IMR-90 (cell line): ENCODE data around the gene IL4R. TPM values are rescaled to one million over a fixed set of nuclear protein-coding genes. Genes with fewer than 3 reads are reported as not detected.

Experiments used
- ATAC-seq: fragments of 200-7000 bp; cut with Tn5 transposase; 2 replicates; pipeline ENCODE4 v1.9.1; 2020; ENCODE audit warnings: low read depth, mild to moderate bottlenecking, moderate library complexity
- BruUV-seq: library from RNA; stranded (reverse); fragments of 400-500 nt; replicated peaks from 2 replicates; lab custom pipeline; 2021; lab: Mats Ljungman, UMichigan
- CTCF ChIA-PET: fragments of 300-600 bp; formaldehyde crosslinking; extraction: SDS; loops from one replicate; lab custom pipeline; 2021; ENCODE audit warnings: antibody characterized with exemption; lab: Yijun Ruan, JAX
- POLR2A ChIA-PET: fragments of 300-600 bp; sonication (Branson Sonifier 250); formaldehyde crosslinking; loops from one replicate; lab custom pipeline; 2022; ENCODE audit warnings: antibody characterized with exemption; ENCODE audit not compliant: unreplicated experiment; lab: Charles Lee
- DNase-seq: peaks from one replicate; pipeline ENCODE4 v3.0.0; 2013
- H2AFZ ChIP-seq: replicated peaks from 2 replicates; pipeline ENCODE3; 2013; ENCODE audit warnings: low read length, mild to moderate bottlenecking; ENCODE audit not compliant: poor library complexity
- H2AK5ac ChIP-seq: 2 replicates; pipeline ENCODE4 v1.6.1; 2013; ENCODE audit warnings: low read depth, low read length, inconsistent platforms
- H2AK9ac ChIP-seq: replicated peaks from 2 replicates; pipeline ENCODE3; 2013; ENCODE audit warnings: mild to moderate bottlenecking, low read depth, low read length, moderate library complexity; ENCODE audit not compliant: poor library complexity
- H2BK120ac ChIP-seq: 2 replicates; pipeline ENCODE4 v1.6.1; 2013; ENCODE audit warnings: low read depth, low read length, inconsistent platforms
- H2BK15ac ChIP-seq: 3 replicates; pipeline ENCODE4 v1.6.1; 2013; ENCODE audit warnings: low read depth, low read length, inconsistent platforms
- H2BK20ac ChIP-seq: 2 replicates; pipeline ENCODE4 v1.6.1; 2013; ENCODE audit warnings: low read depth, mild to moderate bottlenecking, inconsistent platforms, low read length, moderate library complexity
- H2BK5ac ChIP-seq: 2 replicates; pipeline ENCODE4 v1.6.1; 2013; ENCODE audit warnings: mild to moderate bottlenecking, low read depth, low read length, inconsistent platforms; ENCODE audit not compliant: poor library complexity, severe bottlenecking
- H3K14ac ChIP-seq: replicated peaks from 2 replicates; pipeline ENCODE4 v1.6.1; 2013; ENCODE audit warnings: low read depth, low read length, inconsistent platforms
- H3K18ac ChIP-seq: 2 replicates; pipeline ENCODE4 v1.6.1; 2013; ENCODE audit warnings: low read depth, low read length, control low read depth
- H3K23ac ChIP-seq: 2 replicates; pipeline ENCODE4 v1.6.1; 2013; ENCODE audit warnings: low read depth, low read length, inconsistent platforms
- H3K27ac ChIP-seq: 2 replicates; pipeline ENCODE4 v1.5.1; 2013; ENCODE audit warnings: mild to moderate bottlenecking, control low read depth, low read length; ENCODE audit not compliant: insufficient read depth
- H3K27me3 ChIP-seq: 2 replicates; pipeline ENCODE4 v1.6.1; 2013; ENCODE audit warnings: low read length; ENCODE audit not compliant: control insufficient read depth, insufficient read depth
- H3K36me3 ChIP-seq: 2 replicates; pipeline ENCODE4 v1.6.1; 2013; ENCODE audit warnings: low read length, mixed read lengths; ENCODE audit not compliant: control insufficient read depth, insufficient read depth
- H3K4ac ChIP-seq: 2 replicates; pipeline ENCODE4 v1.6.1; 2013; ENCODE audit warnings: low read depth, low read length, inconsistent platforms
- H3K4me1 ChIP-seq: 2 replicates; pipeline ENCODE4 v1.6.1; 2013; ENCODE audit warnings: low read length, mixed read lengths; ENCODE audit not compliant: control insufficient read depth, insufficient read depth
- H3K4me2 ChIP-seq: 2 replicates; pipeline ENCODE4 v1.6.1; 2013; ENCODE audit warnings: low read depth, mild to moderate bottlenecking, control low read depth, low read length, moderate library complexity
- H3K4me3 ChIP-seq: 2 replicates; pipeline ENCODE4 v1.5.1; 2013; ENCODE audit warnings: low read depth, mild to moderate bottlenecking, control low read depth, low read length, moderate library complexity; ENCODE audit not compliant: insufficient read depth
- H3K56ac ChIP-seq: 2 replicates; pipeline ENCODE4 v1.6.1; 2013; ENCODE audit warnings: low read length, inconsistent platforms; ENCODE audit not compliant: insufficient read depth; ENCODE audit errors: extremely low read depth
- H3K79me1 ChIP-seq, 2 experiments: 2 replicates each; pipeline ENCODE4 v1.6.1; 2013; ENCODE audit warnings: low read length in 2 of 2, inconsistent platforms in 1 of 2, low read depth in 1 of 2
- H3K9ac ChIP-seq: 2 replicates; pipeline ENCODE4 v1.6.1; 2013; ENCODE audit warnings: low read depth, low read length, control low read depth
- H3K9me1 ChIP-seq: 2 replicates; pipeline ENCODE4 v1.6.1; 2013; ENCODE audit warnings: low read length, inconsistent platforms; ENCODE audit not compliant: insufficient read depth
- H3K9me3 ChIP-seq: 2 replicates; pipeline ENCODE4 v1.6.1; 2013; ENCODE audit warnings: low read length; ENCODE audit not compliant: control insufficient read depth, insufficient read depth
- H4K20me1 ChIP-seq: 2 replicates; pipeline ENCODE4 v1.6.1; 2013; ENCODE audit warnings: low read length, inconsistent platforms; ENCODE audit not compliant: insufficient read depth
- H4K5ac ChIP-seq: 2 replicates; pipeline ENCODE4 v1.6.1; 2013; ENCODE audit warnings: mild to moderate bottlenecking, low read depth, low read length, control low read depth
- H4K8ac ChIP-seq, 2 experiments: 2 replicates each; pipeline ENCODE4 v1.6.1; 2013; ENCODE audit warnings: low read depth in 2 of 2, low read length in 2 of 2, control low read depth in 1 of 2, inconsistent platforms in 1 of 2
- H4K91ac ChIP-seq: 2 replicates; pipeline ENCODE4 v1.6.1; 2013; ENCODE audit warnings: low read depth, low read length, inconsistent platforms; ENCODE audit not compliant: insufficient read depth
- CTCF ChIP-seq: conservative IDR thresholded peaks from 2 replicates; pipeline ENCODE4 v1.5.1; 2012; ENCODE audit warnings: mild to moderate bottlenecking, low read depth, low read length, improper control_type of control experiment
- NFE2L2 ChIP-seq: fragments of 150-350 bp; IDR thresholded peaks from 2 replicates; pipeline ENCODE4 v1.6.1; 2016; ENCODE audit warnings: low read depth, mild to moderate bottlenecking, low read length
- POLR2A ChIP-seq: IDR thresholded peaks from 2 replicates; pipeline ENCODE4 v1.6.1; 2012; ENCODE audit warnings: mild to moderate bottlenecking, low read depth, low read length
- RFX5 ChIP-seq: IDR thresholded peaks from 2 replicates; pipeline ENCODE4 v1.8.0; 2012; ENCODE audit warnings: low read depth, mild to moderate bottlenecking, low read length, moderate library complexity
- WGBS, 2 experiments: methylation state at CpG; one replicate each; pipeline versions ENCODE4 v1.1.5 to v1.1.7; 2013; ENCODE audit warnings: missing lambda C conversion rate in 2 of 2; ENCODE audit not compliant: insufficient read length in 1 of 2; ENCODE audit errors: extremely low coverage in 2 of 2; 5-methylcytosine and 5-hydroxymethylcytosine counted together
- dilution Hi-C: fragments of 300-500 bp; cut with HindIII; formaldehyde crosslinking; loops from one replicate; pipeline ENCODE4 v1.14.3; 2018; ENCODE audit warnings: low sequenced_read_pairs; ENCODE audit not compliant: unreplicated experiment
- in situ Hi-C: fragments of 300-500 bp; cut with MboI; formaldehyde crosslinking; loops from 3 replicates; pipeline ENCODE4 v1.14.3; 2019; ENCODE audit warnings: low sequenced_read_pairs, inconsistent platforms, mixed read lengths
- intact Hi-C: fragments of 100-400 bp; cut with micrococcal nuclease; formaldehyde crosslinking; loops from 2 replicates; pipeline ENCODE4 v1.10.0; 2022
- polyA plus RNA-seq, 3 experiments: library from polyadenylated mRNA; depleted of rRNA; stranded (reverse); fragments of >200 nt; gene quantifications; 2 replicates each; pipeline ENCODE4 v1.2.3, GENCODE V29; 2012; ENCODE audit warnings: low replicate concordance in 1 of 3
- total RNA-seq: library from RNA; depleted of rRNA; stranded (reverse); fragments of >200 nt; gene quantifications from 2 replicates; pipeline ENCODE4 v1.2.3, GENCODE V29; 2012

The IL4R gene
- total and polyA plus RNA-seq, 2 of the 4 experiments (the other 2 are of a cell fraction) = 6.3 to 18.7 TPM

DNA sequence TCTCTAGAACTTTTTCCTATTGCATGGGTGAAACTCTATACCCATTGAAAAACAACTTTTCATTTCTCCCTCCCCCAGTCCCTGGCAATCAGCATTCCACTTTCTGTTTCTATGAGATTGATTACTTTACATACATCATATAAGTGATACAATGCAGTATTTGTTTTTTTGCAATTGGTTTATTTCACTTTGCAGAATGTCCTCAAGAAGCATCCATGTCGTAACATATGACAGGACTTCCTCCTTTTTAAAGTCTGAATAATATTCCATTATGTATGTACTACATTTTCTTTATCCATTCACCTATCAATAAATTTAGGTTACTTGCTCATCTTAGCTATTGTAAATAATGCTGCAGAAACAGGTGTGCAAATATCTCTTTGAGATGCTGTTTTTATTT, 97.0 kb downstream of the IL4R start:
- no peak overlapping the region for H3K23ac ChIP-seq
- no peak overlapping the region for H2AK9ac ChIP-seq
- in situ Hi-C loops (no loop called here), dilution Hi-C loops (no loop called here), intact Hi-C loops (no loop called here)
- DNase-seq = no peak
- TF ChIP-seq POLR2A = no peak
- TF ChIP-seq CTCF = no peak
- TF ChIP-seq RFX5 = no peak
- no peak for TF ChIP-seq NFE2L2
- H4K8ac ChIP-seq = no peak overlapping the region
- BruUV-seq = no TSS peak
- H2BK120ac ChIP-seq = no peak overlapping the region
- H3K36me3 ChIP-seq = no peaks in the 10 kb centered on the region
- H2AFZ ChIP-seq = no peak overlapping the region
- no peak overlapping the region for H3K4me3 ChIP-seq
- H3K4me1 ChIP-seq = peaks cover 8% of the 10 kb centered on the region
- peaks cover 0 to 10% of the 10 kb centered on the region in 2 experiments; a peak in 2 of 4 replicates for H3K79me1 ChIP-seq
- no peak overlapping the region for H3K4ac ChIP-seq
- H3K27me3 ChIP-seq = no peaks in the 10 kb centered on the region
- WGBS, 2 experiments = no CpG with 5 or more reads among the region's 1 CpG
- H4K20me1 ChIP-seq = no peaks in the 10 kb centered on the region
- no peak overlapping the region for H2BK5ac ChIP-seq
- no peak overlapping the region for H4K5ac ChIP-seq
- H3K9me1 ChIP-seq = peaks cover 13% of the 10 kb centered on the region
- ATAC-seq = no peak
- no peak overlapping the region for H3K27ac ChIP-seq
- H2AK5ac ChIP-seq = no peak overlapping the region
- H3K9me3 ChIP-seq = no peaks in the 10 kb centered on the region
- CTCF ChIA-PET = interaction anchor here (0.7 kb wide), 1 partner anchor 28 kb away, joined by 5 read pairs; no protein-coding TSS in a partner anchor
- no peak overlapping the region for H3K14ac ChIP-seq
- no peak overlapping the region for H3K56ac ChIP-seq
- H4K91ac ChIP-seq = no peak overlapping the region
- H2BK15ac ChIP-seq = no peak overlapping the region
- H2BK20ac ChIP-seq = no peak overlapping the region
- H3K9ac ChIP-seq = no peak overlapping the region
- POLR2A ChIA-PET = no interaction called here
- H3K4me2 ChIP-seq = no peak overlapping the region
- H3K18ac ChIP-seq = no peak overlapping the region
